HG03095 (cell line): ENCODE results near the gene KAT8.

Experiments
- ATAC-seq: cut with Tn5 transposase; IDR thresholded peaks from one replicate; pipeline ENCODE4 v1.9.1; 2021; ENCODE audit warnings: moderate library complexity; ENCODE audit not compliant: unreplicated experiment

The KAT8 gene

GRCh38 chr16:31117384-31118222, at the start of gene KAT8:
KAT8 (plus strand) TSS chr16:31117664; CDS start chr16:31117682, 18 bp downstream.
- ATAC-seq: peak; percentile 89

DNA sequence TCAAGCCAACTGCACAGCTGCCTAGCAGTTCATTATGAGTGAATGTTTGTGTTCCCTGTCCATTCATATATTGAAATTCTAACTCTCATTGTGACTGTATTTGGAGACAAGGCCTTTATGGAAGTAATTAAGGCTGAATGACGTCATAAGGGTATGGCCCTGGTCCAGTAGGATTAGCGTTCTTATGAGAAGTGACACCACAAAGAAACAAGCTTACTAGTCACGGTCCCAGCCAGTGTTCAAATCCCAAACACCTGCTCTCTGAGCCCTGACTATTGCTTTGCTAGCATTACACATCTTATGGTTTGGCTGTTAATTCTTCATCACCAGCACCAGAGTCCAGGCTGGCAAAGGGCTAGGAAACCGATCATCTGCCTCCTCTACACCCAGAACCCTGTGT, 45.6 kb upstream of the KAT8 start:
- ATAC-seq: no peak

DNA sequence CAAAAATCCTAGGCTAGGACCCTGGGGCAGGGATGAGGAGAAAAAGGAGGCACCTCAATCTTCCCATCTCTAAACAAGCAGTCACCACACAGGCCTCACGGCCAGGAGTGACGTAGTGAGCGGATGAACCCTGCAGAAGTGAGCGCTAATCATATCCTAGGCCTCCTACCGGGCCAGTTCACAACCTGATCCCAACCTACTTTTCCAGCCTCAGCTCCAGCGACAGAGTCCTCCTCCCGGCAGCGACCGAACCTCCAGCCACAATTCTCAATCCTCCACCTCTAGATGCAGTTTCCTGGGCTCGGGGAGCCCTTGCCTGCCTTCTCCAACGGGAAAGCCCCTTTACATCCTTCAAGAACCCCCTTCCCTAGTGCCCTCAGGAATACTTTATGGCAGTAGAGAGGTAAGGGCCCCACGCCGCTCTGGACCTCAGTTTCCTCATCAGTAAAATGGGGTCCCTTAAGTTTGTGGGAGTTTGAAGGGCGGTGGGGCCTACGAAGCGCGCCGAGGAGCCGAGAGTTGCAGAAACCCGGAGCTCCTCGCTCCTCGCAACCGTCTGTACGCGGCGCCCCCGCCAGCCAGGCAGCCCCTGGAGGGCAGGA, 44.8 kb upstream of the KAT8 start:
- no peak for ATAC-seq

DNA sequence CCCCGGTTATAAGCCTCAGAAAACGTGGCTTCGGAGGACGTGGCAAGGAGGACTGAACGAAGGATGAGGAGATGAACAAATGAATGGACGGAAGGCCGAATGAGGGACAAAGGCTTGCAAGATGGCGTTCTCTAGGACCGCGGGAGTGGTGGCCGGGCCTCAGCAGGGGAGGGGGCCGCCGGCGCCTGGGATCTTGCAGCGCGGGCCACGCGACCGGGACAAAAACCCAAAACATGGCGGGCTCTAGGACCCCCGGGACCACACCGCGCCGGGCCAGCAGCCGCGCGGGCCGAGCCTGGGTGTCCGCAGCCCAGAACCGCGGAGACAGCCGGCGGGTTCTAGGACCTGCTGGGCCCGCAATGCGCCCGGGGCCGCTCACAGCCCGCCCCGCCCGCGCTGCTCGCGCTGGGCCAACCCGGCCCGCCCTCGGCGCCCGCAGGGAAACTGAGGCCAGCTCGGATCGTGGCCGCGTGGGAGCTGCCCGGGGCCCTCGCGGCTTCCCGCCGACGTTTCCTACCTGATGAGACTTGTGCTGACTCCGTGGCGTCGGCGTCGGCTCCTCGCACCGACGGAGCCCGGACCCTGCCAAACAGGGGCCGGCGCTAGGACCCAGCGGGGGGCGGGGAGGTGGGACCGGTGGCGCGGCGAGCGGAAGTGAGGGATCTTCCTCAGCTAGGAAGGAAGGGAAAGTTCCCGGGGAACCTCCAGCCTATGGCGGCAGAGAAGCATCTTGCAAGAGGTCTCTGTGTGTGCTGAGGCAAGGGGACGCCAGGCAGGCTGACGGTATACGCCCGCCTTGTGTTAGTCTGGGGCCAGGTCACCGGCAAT, 44.1 kb upstream of the KAT8 start:
- ATAC-seq: peak; percentile 39

- peak; percentile 63 for ATAC-seq
Measured at GRCh38 chr16:31073970-31074813, 43.3 kb upstream of the KAT8 start, which contains the start of the genes ZNF646 and ZNF668. ZNF646 (plus strand) TSS chr16:31074422; CDS start chr16:31076325, 1,903 bp downstream. ZNF668 (minus strand) TSS chr16:31074240; CDS start chr16:31064459, 9,781 bp downstream.

- ATAC-seq: no peak
Measured at GRCh38 chr16:31074814-31075183, 42.7 kb upstream of the KAT8 start.

DNA sequence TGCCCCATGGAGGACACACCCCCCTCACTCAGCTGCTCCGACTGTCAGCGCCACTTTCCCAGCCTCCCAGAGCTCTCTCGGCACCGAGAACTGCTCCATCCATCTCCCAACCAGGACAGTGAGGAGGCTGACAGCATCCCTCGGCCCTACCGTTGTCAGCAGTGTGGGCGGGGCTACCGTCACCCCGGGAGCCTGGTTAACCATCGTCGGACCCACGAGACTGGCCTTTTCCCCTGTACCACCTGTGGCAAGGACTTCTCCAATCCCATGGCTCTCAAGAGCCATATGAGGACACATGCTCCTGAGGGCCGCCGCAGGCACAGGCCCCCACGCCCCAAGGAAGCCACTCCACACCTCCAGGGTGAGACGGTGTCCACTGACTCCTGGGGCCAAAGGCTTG, 41.1 kb upstream of the KAT8 start:
- no peak for ATAC-seq

DNA sequence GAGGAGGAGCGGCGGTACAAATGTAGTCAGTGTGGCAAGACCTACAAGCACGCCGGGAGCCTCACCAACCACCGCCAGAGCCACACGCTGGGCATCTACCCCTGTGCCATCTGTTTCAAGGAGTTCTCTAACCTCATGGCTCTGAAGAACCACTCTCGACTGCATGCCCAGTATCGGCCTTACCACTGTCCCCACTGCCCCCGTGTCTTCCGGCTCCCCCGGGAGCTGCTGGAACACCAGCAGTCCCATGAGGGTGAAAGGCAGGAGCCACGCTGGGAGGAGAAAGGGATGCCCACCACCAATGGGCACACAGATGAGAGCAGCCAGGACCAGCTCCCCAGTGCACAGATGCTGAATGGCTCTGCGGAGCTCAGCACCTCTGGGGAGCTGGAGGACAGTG, 40.4 kb upstream of the KAT8 start:
- no peak for ATAC-seq

DNA sequence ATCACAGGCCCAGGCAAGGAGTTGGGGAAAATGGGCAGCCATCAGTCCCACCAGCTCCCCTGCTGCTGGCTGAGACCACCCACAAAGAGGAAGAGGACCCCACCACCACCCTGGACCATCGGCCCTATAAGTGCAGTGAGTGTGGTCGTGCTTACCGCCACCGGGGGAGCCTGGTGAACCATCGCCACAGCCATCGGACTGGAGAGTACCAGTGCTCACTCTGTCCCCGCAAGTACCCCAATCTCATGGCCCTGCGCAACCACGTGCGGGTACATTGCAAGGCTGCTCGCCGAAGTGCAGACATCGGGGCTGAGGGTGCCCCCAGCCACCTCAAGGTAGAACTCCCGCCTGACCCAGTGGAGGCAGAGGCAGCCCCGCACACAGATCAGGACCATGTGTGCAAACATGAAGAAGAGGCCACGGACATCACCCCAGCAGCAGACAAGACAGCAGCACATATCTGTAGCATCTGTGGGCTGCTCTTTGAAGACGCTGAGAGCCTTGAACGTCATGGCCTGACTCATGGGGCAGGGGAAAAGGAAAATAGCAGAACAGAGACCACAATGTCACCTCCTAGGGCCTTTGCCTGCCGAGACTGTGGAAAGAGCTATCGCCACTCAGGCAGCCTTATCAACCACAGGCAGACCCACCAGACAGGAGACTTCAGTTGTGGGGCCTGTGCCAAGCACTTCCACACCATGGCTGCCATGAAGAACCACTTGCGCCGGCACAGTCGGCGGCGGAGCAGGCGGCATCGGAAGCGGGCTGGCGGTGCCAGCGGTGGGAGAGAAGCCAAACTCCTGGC, 39.7 kb upstream of the KAT8 start:
- no peak for ATAC-seq

- ATAC-seq: no peak
Measured at GRCh38 chr16:31078597-31079341, 38.7 kb upstream of the KAT8 start.

DNA sequence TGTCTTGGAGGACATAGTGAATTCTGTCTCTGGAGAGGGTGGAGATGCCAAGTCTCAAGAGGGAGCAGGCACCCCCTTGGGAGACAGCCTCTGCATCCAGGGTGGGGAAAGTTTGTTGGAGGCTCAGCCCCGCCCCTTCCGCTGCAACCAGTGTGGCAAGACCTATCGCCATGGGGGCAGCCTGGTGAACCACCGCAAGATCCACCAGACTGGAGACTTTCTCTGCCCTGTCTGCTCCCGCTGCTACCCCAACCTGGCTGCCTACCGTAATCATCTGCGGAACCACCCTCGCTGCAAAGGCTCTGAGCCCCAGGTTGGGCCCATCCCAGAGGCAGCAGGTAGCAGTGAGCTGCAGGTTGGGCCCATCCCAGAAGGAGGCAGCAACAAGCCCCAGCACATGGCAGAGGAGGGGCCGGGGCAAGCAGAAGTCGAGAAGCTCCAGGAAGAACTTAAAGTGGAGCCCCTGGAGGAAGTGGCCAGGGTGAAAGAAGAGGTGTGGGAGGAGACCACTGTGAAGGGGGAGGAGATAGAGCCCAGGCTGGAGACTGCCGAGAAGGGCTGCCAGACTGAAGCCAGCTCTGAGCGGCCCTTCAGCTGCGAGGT, 38.0 kb upstream of the KAT8 start:
- no peak for ATAC-seq

DNA sequence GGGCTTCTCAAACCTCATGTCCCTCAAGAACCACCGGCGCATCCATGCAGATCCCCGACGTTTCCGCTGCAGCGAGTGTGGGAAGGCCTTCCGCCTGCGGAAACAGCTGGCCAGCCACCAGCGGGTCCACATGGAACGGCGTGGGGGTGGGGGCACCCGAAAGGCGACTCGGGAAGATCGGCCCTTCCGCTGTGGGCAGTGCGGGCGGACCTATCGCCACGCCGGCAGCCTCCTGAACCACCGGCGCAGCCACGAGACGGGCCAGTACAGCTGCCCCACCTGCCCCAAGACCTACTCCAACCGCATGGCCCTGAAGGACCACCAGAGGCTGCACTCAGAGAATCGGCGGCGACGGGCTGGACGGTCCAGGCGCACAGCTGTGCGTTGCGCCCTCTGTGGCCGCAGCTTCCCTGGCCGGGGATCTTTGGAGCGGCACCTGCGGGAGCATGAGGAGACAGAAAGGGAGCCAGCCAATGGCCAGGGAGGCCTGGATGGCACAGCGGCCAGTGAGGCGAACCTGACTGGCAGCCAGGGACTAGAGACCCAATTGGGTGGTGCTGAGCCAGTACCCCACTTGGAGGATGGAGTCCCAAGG, 37.3 kb upstream of the KAT8 start:
- ATAC-seq: no peak

- ATAC-seq: no peak
Measured at GRCh38 chr16:31080756-31081419, 36.6 kb upstream of the KAT8 start.

DNA sequence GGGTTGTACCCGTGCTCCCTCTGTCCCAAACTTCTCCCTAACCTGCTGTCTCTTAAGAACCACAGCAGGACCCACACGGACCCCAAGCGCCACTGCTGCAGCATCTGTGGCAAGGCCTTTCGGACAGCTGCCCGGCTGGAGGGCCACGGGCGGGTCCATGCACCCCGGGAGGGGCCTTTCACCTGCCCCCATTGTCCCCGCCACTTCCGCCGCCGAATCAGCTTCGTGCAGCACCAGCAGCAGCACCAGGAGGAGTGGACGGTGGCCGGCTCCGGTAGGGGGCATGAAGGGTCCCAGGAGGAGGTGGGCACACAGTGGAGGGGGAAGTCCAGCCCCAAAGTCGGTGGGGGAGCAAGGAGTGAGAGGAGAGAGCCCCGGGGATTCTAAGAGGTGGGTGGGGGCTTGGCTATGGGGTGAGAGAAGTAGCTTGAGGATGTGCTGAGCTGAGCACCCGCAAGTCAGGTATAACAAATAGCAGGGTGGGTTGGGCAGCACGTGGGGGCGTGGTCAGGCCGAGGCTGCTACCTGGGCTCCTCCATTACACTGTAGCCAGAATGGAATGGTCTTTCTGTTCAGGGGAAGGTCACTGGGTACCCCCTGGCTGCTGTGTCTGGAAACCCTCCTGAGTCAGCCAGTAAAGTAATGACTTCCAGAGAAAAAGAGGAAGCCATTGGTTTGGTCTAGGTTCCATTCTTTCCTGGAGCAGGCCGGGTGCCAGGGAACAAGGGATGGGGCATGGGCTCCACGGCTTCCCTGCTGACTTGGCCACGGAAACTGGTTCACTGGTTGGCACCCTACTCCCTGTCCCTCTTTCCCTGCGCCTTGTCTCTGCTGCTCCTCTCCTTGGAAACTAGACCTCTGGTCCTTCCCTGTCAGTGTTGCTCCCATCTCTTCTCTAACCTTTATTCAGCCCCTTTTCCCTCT, 35.8 kb upstream of the KAT8 start:
- ATAC-seq: no peak

DNA sequence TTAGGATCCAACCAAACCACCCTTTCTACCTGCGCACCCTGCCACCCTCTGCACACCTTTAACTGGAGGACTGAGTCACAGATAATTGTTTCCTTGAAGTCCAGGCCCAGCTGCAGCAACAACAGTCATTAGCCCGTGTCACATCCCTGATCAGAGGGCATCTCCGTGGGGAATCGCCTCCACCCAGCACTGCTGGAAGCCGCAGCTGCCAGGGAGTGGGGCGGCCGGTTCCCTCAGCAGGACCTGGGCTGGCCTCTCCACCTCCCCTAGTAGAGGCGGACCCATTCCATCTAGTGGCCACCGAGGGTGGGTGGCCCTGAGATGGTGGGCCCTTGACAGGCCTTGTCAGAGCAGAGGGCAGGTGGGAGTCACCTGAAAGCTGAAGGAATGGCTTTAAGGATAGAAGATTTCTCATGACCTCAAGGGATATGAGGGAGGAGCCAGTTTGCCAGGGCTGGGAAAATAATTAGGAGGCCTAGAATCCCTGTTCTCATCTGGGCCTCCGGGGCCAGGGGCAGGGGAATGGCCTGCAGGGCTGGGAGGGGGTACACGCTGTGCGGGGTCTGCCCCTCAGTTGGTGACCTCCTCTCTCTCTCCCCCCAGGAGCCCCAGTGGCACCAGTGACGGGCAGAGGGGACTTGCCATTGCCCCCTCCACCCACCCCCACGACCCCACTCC, 35.0 kb upstream of the KAT8 start:
- ATAC-seq: no peak

DNA sequence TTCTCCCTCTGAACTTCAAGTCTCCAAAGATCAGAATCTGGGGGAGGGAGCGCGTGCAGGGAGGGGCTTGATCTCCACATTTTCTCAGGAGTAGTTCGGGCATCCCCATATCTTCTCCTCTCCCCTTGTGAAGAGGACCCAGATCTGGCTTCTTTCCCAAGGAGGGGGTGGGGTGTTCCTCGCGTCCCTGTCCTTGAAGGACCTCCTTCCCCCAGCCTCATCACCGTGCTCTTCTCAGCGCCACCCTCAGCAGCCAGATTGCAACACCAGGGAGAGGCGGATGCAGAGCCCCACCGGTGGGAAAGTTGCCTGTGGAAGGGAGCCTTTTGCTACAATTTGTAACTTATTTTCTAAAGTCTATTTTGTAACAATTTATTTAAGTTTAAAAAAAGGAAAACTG, 34.4 kb upstream of the KAT8 start:
- no peak for ATAC-seq
